ENCODE measurements around the gene CEP85. TPM values are rescaled to one million over a fixed set of nuclear protein-coding genes. Genes with fewer than 3 reads are reported as not detected.
A peak's percentile ranks its signal among the peaks of the same experiment; 100 is the strongest.

Gene CEP85
- total and polyA plus RNA-seq, 10 of the 15 experiments (the other 5 are each of a cell fraction or from before 2014, with no cell fraction given): 8.4 to 26.8 (median 21.5) TPM

GRCh38 chr1:26233903-26234643, at the start of gene CEP85 (continued):
- TF ChIP-seq E2F4 (IDR thresholded peaks at IDR 0.05; ENCODE audit: low read depth, low read length) (no peak), YBX1 (IDR thresholded peaks at IDR 0.05) (no peak), NFYB (IDR thresholded peaks at IDR 0.05; ENCODE audit: insufficient read depth, low read depth, low read length) (peak; percentile 82; the same call in 1 of the 2 replicates), YY1 (IDR thresholded peaks at IDR 0.05; ENCODE audit: low read depth, low read length) (peak; percentile 46), NR2F1 (conservative IDR thresholded peaks at IDR 0.05) (no peak; the same call in 1 of the 2 replicates), POLR2AphosphoS2 (IDR thresholded peaks at IDR 0.05; ENCODE audit: low read depth, low read length) (peak; percentile 55; the same call in 1 of the 2 replicates), HDAC6 (IDR thresholded peaks at IDR 0.05; ENCODE audit: unreplicated experiment) (no peak), ATF3 (IDR thresholded peaks at IDR 0.05; ENCODE audit: borderline replicate concordance, extremely low read depth, low read depth, low read length) (no peak), USF2 (IDR thresholded peaks at IDR 0.05; ENCODE audit: borderline replicate concordance, low read depth, low read length) (no peak), MEF2A (IDR thresholded peaks at IDR 0.05; ENCODE audit: insufficient read depth, low read depth, low read length) (no peak), NKRF (conservative IDR thresholded peaks at IDR 0.05) (peak; percentile 72), CTCF (IDR thresholded peaks at IDR 0.05 in 2 of 3, conservative IDR thresholded peaks at IDR 0.05 in 1 of 3; ENCODE audit: control insufficient read depth in 2 of 3, extremely low read depth in 1 of 3, insufficient read depth in 1 of 3, low read depth in 3 of 3, low read length in 3 of 3) (peak; percentile 88 to 98 (median 91)), PAX8 (IDR thresholded peaks at IDR 0.05) (no peak), BACH1 (IDR thresholded peaks at IDR 0.05; ENCODE audit: borderline replicate concordance) (peak; percentile 80), EZH2 (IDR thresholded peaks at IDR 0.05; ENCODE audit: borderline replicate concordance, control insufficient read depth, low read depth, low read length) (no peak), MYB (IDR thresholded peaks at IDR 0.05; ENCODE audit: borderline replicate concordance, low read depth, low read length) (peak; percentile 54; the same call in 1 of the 2 replicates), RCOR1 (conservative IDR thresholded peaks at IDR 0.05; ENCODE audit: low read depth, low read length) (no peak), NR2C2 (IDR thresholded peaks at IDR 0.05; ENCODE audit: borderline replicate concordance, control insufficient read depth, insufficient read length, low read depth) (no peak), SMARCA5 (IDR thresholded peaks at IDR 0.05) (peak; percentile 90; the same call in 1 of the 2 replicates), TAF1 (IDR thresholded peaks at IDR 0.05; ENCODE audit: borderline replicate concordance, low read depth, low read length) (no peak; the same call in 1 of the 2 replicates), MAX (IDR thresholded peaks at IDR 0.05; ENCODE audit: low read depth, low read length) (0 out of 2 replicates have a peak, but pooled peaks have one; percentile 35), IKZF1 (conservative IDR thresholded peaks at IDR 0.05) (peak; percentile 66)
